Neuronal stem cell (in vitro differentiated cells): ENCODE measurements around the gene PPIC.

Source experiments
- DNase-seq: peaks from one replicate; pipeline ENCODE4 v3.0.0-alpha.2; 2013; ENCODE audit warnings: low spot score
- H2AFZ ChIP-seq: one replicate; pipeline ENCODE4 v1.6.1; 2013; ENCODE audit warnings: mild to moderate bottlenecking, low read length, inconsistent platforms
- H2AK5ac ChIP-seq: 2 replicates; pipeline ENCODE4 v1.6.1; 2013; ENCODE audit warnings: low read depth, mild to moderate bottlenecking, inconsistent platforms, low read length, moderate library complexity, mixed read lengths
- H2BK120ac ChIP-seq: 2 replicates; pipeline ENCODE4 v1.6.1; 2013; ENCODE audit warnings: low read depth, mild to moderate bottlenecking, inconsistent platforms, low read length, moderate library complexity, mixed read lengths
- H2BK12ac ChIP-seq: one replicate; pipeline ENCODE4 v1.6.1; 2013; ENCODE audit warnings: low read length, inconsistent platforms
- H2BK15ac ChIP-seq: 2 replicates; pipeline ENCODE4 v1.6.1; 2013; ENCODE audit warnings: mild to moderate bottlenecking, low read length, inconsistent platforms, mixed read lengths
- H2BK5ac ChIP-seq: one replicate; pipeline ENCODE4 v1.6.1; 2013; ENCODE audit warnings: inconsistent platforms, mild to moderate bottlenecking, low read length, moderate library complexity
- H3K14ac ChIP-seq: one replicate; pipeline ENCODE4 v1.6.1; 2013; ENCODE audit warnings: low read length, inconsistent platforms
- H3K18ac ChIP-seq: 2 replicates; pipeline ENCODE4 v1.6.1; 2013; ENCODE audit warnings: low read length, inconsistent platforms
- H3K23ac ChIP-seq: 2 replicates; pipeline ENCODE4 v1.6.1; 2013; ENCODE audit warnings: low read depth, mild to moderate bottlenecking, mixed read lengths, low read length, inconsistent platforms; ENCODE audit not compliant: poor library complexity
- H3K27ac ChIP-seq: replicated peaks from 3 replicates; pipeline ENCODE4 v1.5.1; 2013; ENCODE audit warnings: low read length, inconsistent platforms
- H3K27me3 ChIP-seq, 3 experiments: 2 replicates each; pipeline ENCODE4 v1.6.1; 2013; ENCODE audit warnings: low read length in 3 of 3, mild to moderate bottlenecking in 2 of 3, inconsistent platforms in 1 of 3, low read depth in 1 of 3, mixed read lengths in 1 of 3, moderate library complexity in 1 of 3; ENCODE audit not compliant: control insufficient read depth in 3 of 3, insufficient read depth in 3 of 3
- H3K36me3 ChIP-seq, 2 donors: replicated peaks in 1 of 2; 2 replicates each; pipeline ENCODE4 v1.6.1; 2013; ENCODE audit warnings: low read length in 2 of 2; ENCODE audit not compliant: control insufficient read depth in 2 of 2, insufficient read depth in 2 of 2
- H3K4ac ChIP-seq: 2 replicates; pipeline ENCODE4 v1.6.1; 2013; ENCODE audit warnings: inconsistent platforms, mild to moderate bottlenecking, low read length, moderate library complexity
- H3K4me1 ChIP-seq, 2 donors: 1 replicate in 1 of 2; 2 replicates in 1 of 2; pipeline ENCODE4 v1.6.1; 2013; ENCODE audit warnings: low read length in 2 of 2, low read depth in 1 of 2; ENCODE audit not compliant: control insufficient read depth in 2 of 2, insufficient read depth in 1 of 2
- H3K4me2 ChIP-seq: one replicate; pipeline ENCODE4 v1.6.1; 2013; ENCODE audit warnings: mild to moderate bottlenecking, low read length, inconsistent platforms; ENCODE audit not compliant: insufficient read depth, poor library complexity, severe bottlenecking
- H3K4me3 ChIP-seq, 2 donors: 2 replicates each; pipeline ENCODE4 v1.5.1; 2013; ENCODE audit warnings: low read length in 2 of 2, mild to moderate bottlenecking in 2 of 2, inconsistent platforms in 1 of 2, moderate library complexity in 1 of 2
- H3K79me1 ChIP-seq: one replicate; pipeline ENCODE4 v1.6.1; 2013; ENCODE audit warnings: low read depth, mild to moderate bottlenecking, inconsistent platforms, low read length, moderate library complexity
- H3K9ac ChIP-seq: one replicate; pipeline ENCODE4 v1.6.1; 2013; ENCODE audit warnings: mild to moderate bottlenecking, low read depth, low read length, inconsistent platforms; ENCODE audit not compliant: poor library complexity
- H3K9me3 ChIP-seq, 2 donors: replicated peaks in 1 of 2; 2 replicates each; pipeline versions ENCODE3 to v1.6.1; 2013; ENCODE audit warnings: low read length in 2 of 2, mild to moderate bottlenecking in 2 of 2, inconsistent platforms in 1 of 2, low read depth in 1 of 2, mixed read lengths in 1 of 2, moderate library complexity in 1 of 2; ENCODE audit not compliant: control insufficient read depth in 2 of 2, insufficient read depth in 1 of 2
- H4K8ac ChIP-seq: one replicate; pipeline ENCODE4 v1.6.1; 2013; ENCODE audit warnings: low read depth, mild to moderate bottlenecking, inconsistent platforms, low read length, moderate library complexity
- H4K91ac ChIP-seq: one replicate; pipeline ENCODE4 v1.6.1; 2013; ENCODE audit warnings: low read length, low read depth, mild to moderate bottlenecking, inconsistent platforms; ENCODE audit not compliant: poor library complexity
- WGBS, 2 donors: extraction: QIAGEN DNeasy Blood & Tissue Kit; methylation state at CpG; one replicate each; pipeline ENCODE4 v1.1.7; 2013; ENCODE audit warnings: missing lambda C conversion rate in 2 of 2, mixed read lengths in 1 of 2; ENCODE audit not compliant: insufficient read length in 2 of 2, insufficient replicate concordance in 1 of 2; ENCODE audit errors: extremely low coverage in 2 of 2; 5-methylcytosine and 5-hydroxymethylcytosine counted together

The PPIC gene

GRCh38 chr5:123083298-123083697, 46.8 kb upstream of the PPIC start:
- H3K14ac ChIP-seq = no peak overlapping the region
- H3K9ac ChIP-seq = no peak overlapping the region
- no peak overlapping the region for H3K4me2 ChIP-seq
- H3K4ac ChIP-seq = no peak overlapping the region
- no peak overlapping the region for H2BK5ac ChIP-seq
- no peak overlapping the region for H4K91ac ChIP-seq
- no peak overlapping the region for H3K18ac ChIP-seq
- H3K27ac ChIP-seq = no peak overlapping the region
- H2BK15ac ChIP-seq = no peak overlapping the region
- no peaks in the 10 kb centered on the region for H3K9me3 ChIP-seq
- no CpG with 5 or more reads among the region's 3 CpGs for WGBS, 2 donors
- H3K79me1 ChIP-seq = no peaks in the 10 kb centered on the region
- no peak overlapping the region for H2AFZ ChIP-seq
- H4K8ac ChIP-seq = no peak overlapping the region
- no peak overlapping the region for H2AK5ac ChIP-seq
- no peak for DNase-seq
- H2BK120ac ChIP-seq = no peak overlapping the region
- no peak overlapping the region for H2BK12ac ChIP-seq
- H3K23ac ChIP-seq = no peak overlapping the region
- no peaks in the 10 kb centered on the region for H3K36me3 ChIP-seq
- no peak overlapping the region for H3K4me3 ChIP-seq
- peaks cover 19 to 88% (median 38%) of the 10 kb centered on the region in 3 experiments for H3K27me3 ChIP-seq
- H3K4me1 ChIP-seq = peaks cover 0 to 22% of the 10 kb centered on the region in 2 donors

DNA sequence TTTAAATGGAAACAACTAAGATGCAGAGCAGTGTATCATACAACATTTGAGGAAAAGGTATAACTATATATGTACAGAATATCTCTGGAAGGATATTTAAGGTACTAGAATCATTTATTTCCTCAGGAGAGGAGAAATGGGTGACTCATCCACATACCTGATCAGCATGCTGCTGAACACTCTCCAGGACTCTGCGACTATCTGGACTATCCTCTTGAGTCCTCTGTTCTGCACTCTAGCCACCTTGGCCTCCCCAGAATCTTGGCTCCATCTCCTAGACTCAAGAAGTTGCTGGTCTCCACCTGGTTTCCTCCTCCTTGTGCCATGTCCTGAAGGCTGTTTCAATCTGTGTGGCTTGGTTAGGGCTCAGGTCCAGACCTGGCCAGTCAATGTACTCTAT, 43.7 kb upstream of the PPIC start:
- no peaks in the 10 kb centered on the region for H3K9me3 ChIP-seq
- no peaks in the 10 kb centered on the region for H3K79me1 ChIP-seq
- no peak overlapping the region for H3K23ac ChIP-seq
- H3K36me3 ChIP-seq = no peaks in the 10 kb centered on the region
- no peak overlapping the region for H3K27ac ChIP-seq
- H2BK5ac ChIP-seq = no peak overlapping the region
- no peak overlapping the region for H2BK120ac ChIP-seq
- no CpG with 5 or more reads among the region's 1 CpG for WGBS, 2 donors
- H3K4me2 ChIP-seq = no peak overlapping the region
- H4K91ac ChIP-seq = no peak overlapping the region
- H3K4me1 ChIP-seq = peaks cover 0 to 14% of the 10 kb centered on the region in 2 donors
- H3K27me3 ChIP-seq = peaks cover 0 to 63% (median 8%) of the 10 kb centered on the region in 3 experiments
- no peak overlapping the region for H4K8ac ChIP-seq
- H2AK5ac ChIP-seq = no peak overlapping the region
- no peak overlapping the region for H3K4me3 ChIP-seq
- DNase-seq = no peak
- no peak overlapping the region for H3K4ac ChIP-seq
- no peak overlapping the region for H3K14ac ChIP-seq
- no peak overlapping the region for H3K18ac ChIP-seq
- no peak overlapping the region for H2BK12ac ChIP-seq
- H2BK15ac ChIP-seq = no peak overlapping the region
- H3K9ac ChIP-seq = no peak overlapping the region
- H2AFZ ChIP-seq = no peak overlapping the region

GRCh38 chr5:123075521-123076163, 39.1 kb upstream of the PPIC start:
- no peak overlapping the region for H2BK12ac ChIP-seq
- H3K27ac ChIP-seq = no peak overlapping the region
- no peak overlapping the region for H2AFZ ChIP-seq
- no peaks in the 10 kb centered on the region for H3K4me1 ChIP-seq
- no peak overlapping the region for H3K14ac ChIP-seq
- no peak overlapping the region for H3K9ac ChIP-seq
- H2AK5ac ChIP-seq = no peak overlapping the region
- H3K18ac ChIP-seq = no peak overlapping the region
- H3K36me3 ChIP-seq = no peaks in the 10 kb centered on the region
- no peak overlapping the region for H2BK15ac ChIP-seq
- DNase-seq = no peak
- peaks cover 0 to 30% (median 0%) of the 10 kb centered on the region in 3 experiments for H3K27me3 ChIP-seq
- no peak overlapping the region for H4K91ac ChIP-seq
- H3K9me3 ChIP-seq = no peaks in the 10 kb centered on the region
- no CpG with 5 or more reads among the region's 5 CpGs for WGBS, 2 donors
- no peak overlapping the region for H4K8ac ChIP-seq
- H2BK120ac ChIP-seq = no peak overlapping the region
- H3K4me2 ChIP-seq = no peak overlapping the region
- H3K79me1 ChIP-seq = no peaks in the 10 kb centered on the region
- H3K23ac ChIP-seq = no peak overlapping the region
- H3K4me3 ChIP-seq = no peak overlapping the region
- no peak overlapping the region for H2BK5ac ChIP-seq
- H3K4ac ChIP-seq = no peak overlapping the region

DNA sequence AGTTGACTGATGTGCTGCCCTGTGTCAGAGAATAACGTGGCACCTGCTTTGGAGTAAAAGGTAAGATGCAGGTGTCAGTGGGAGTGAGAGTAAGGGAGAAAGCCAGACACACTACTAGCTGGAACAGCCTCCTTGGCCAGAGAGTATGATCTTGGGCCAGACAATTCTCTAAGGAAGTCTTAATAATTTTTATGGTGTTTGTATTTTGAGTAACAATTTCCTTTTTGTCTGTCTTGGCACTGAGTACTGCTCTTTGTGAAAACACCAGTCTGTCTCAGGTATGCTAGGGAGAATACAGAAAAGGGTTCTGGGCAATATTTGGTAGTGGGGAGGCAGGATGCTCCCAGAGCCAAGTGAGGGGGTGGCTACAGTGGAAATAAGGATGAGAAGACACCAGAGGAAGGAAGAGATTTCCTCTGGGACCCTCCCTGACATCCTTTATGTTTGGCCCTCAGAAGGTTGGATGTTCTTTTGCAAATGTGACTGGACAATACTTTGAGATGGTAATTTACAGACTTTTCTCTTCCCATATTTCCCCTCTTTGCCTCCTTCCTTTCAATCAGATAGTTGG, 31.9 kb upstream of the PPIC start:
- no peaks in the 10 kb centered on the region for H3K9me3 ChIP-seq
- no peak overlapping the region for H2AK5ac ChIP-seq
- H3K9ac ChIP-seq = no peak overlapping the region
- no peak overlapping the region for H3K4ac ChIP-seq
- H3K18ac ChIP-seq = no peak overlapping the region
- no peak overlapping the region for H2BK5ac ChIP-seq
- H3K79me1 ChIP-seq = no peaks in the 10 kb centered on the region
- H2BK12ac ChIP-seq = no peak overlapping the region
- H3K36me3 ChIP-seq = no peaks in the 10 kb centered on the region
- no peak overlapping the region for H4K91ac ChIP-seq
- H3K14ac ChIP-seq = no peak overlapping the region
- no peak overlapping the region for H4K8ac ChIP-seq
- no peak overlapping the region for H3K27ac ChIP-seq
- no peak overlapping the region for H2AFZ ChIP-seq
- no peak for DNase-seq
- H3K4me2 ChIP-seq = no peak overlapping the region
- no peak overlapping the region for H3K23ac ChIP-seq
- H3K27me3 ChIP-seq = peaks cover 0 to 13% (median 0%) of the 10 kb centered on the region in 3 experiments
- no peak overlapping the region for H3K4me3 ChIP-seq
- H2BK120ac ChIP-seq = no peak overlapping the region
- no peaks in the 10 kb centered on the region for H3K4me1 ChIP-seq
- H2BK15ac ChIP-seq = no peak overlapping the region
- WGBS, 2 donors = no CpG with 5 or more reads among the region's 1 CpG
